GM15510 (cell line): ENCODE measurements around the gene FUOM.

ENCODE experiments used
- POLR2A ChIP-seq: IDR thresholded peaks from 3 replicates; pipeline ENCODE4 v1.6.1; 2011; ENCODE audit warnings: borderline replicate concordance; ENCODE audit not compliant: insufficient read length; ENCODE audit errors: extremely low read depth

The FUOM gene

GRCh38 chr10:133359972-133360610 is 2.3 kb upstream of the FUOM start:
- no peak for TF ChIP-seq POLR2A

DNA sequence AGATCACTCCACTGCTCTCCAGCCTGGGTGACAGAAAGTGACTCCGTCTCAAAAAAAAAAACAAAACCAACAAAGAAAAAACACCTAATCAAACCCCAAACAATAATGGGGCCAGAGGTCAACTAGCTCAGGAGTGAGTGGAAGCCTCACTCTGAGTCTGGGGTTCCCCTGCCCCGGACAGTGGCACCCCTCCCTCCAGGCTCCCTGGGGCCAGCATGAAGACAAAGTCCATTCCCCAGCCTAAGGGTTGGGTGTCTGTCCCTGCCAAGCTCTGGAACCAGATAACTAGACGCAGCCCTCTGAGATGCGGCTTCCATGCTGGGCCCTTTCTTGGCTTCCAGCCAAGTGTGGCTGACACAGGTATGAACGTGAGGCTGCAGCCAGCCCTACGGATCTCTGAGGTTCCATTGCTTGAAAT is 1.7 kb upstream of the FUOM start:
- no peak for TF ChIP-seq POLR2A

- no peak for TF ChIP-seq POLR2A
These were observed 1.1 kb upstream of the FUOM start for GRCh38 chr10:133358925-133359310.

- TF ChIP-seq POLR2A: no peak
These were observed 524 bp upstream of the FUOM start for GRCh38 chr10:133358162-133358924.

- TF ChIP-seq POLR2A: no peak
These were observed 1.1 kb downstream of the FUOM start for GRCh38 chr10:133356549-133357284.

GRCh38 chr10:133355991-133356390 is 1.8 kb downstream of the FUOM start:
- TF ChIP-seq POLR2A: no peak

DNA sequence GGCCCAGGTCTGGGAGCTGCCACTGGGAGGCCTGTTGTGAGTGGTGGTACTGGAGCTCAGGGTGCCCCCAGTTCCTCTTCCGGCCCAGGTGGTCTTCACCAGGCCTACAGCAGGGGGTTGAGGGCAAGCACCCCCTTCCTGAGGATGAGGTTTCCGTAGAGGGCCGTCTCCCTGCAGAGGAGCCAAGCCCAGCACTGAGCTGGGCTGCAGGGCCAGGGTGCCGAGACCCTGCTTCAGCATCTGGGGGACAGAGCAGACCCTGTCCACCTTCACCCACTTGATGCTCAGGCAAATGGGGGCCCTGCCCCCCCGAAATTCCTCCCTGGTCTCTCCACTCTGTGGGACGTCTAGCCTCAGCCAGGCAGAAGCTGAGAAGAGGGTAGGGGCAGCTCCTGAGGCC is 2.6 kb downstream of the FUOM start:
- TF ChIP-seq POLR2A: no peak

GRCh38 chr10:133354672-133355240 is 3.1 kb downstream of the FUOM start:
- TF ChIP-seq POLR2A: no peak

GRCh38 chr10:133353988-133354605 is 3.7 kb downstream of the FUOM start:
- no peak for TF ChIP-seq POLR2A

DNA sequence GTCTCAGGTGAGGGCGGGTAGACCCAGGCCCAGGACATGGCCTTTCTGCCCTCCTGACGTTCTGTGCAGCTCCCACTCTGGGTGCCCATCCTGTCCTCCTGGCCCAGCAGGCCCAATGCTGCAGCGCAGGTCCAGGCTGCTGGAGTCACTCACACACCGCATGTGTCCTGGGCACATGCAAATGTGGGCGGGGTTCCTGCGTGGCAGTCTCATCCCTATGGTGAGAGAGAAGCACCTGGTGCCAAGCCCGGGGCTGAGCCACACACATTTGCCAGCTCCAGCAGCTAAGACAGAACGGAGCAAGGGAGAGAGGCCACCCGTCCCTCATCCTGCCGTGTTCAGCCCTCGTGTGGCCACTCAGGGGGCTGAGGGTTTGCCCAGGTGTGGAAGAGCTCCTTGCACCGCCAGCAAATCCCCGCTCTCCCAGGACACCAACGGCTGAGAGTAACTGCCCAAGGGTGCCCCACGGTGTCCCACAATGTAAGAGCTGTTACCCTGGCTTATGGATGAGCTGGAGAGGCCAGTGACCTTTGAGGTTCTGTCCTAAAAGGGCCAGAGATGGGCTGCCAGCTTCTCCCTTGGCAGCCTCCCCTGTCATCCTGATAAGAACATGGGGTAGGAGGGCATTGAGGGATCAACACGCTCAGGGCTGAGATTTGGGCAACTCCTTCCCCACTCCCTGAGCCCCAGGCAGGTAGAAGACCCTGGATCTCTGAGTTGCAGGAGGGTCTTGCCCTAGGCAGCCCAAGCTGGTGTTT is 4.4 kb downstream of the FUOM start:
- TF ChIP-seq POLR2A: no peak

DNA sequence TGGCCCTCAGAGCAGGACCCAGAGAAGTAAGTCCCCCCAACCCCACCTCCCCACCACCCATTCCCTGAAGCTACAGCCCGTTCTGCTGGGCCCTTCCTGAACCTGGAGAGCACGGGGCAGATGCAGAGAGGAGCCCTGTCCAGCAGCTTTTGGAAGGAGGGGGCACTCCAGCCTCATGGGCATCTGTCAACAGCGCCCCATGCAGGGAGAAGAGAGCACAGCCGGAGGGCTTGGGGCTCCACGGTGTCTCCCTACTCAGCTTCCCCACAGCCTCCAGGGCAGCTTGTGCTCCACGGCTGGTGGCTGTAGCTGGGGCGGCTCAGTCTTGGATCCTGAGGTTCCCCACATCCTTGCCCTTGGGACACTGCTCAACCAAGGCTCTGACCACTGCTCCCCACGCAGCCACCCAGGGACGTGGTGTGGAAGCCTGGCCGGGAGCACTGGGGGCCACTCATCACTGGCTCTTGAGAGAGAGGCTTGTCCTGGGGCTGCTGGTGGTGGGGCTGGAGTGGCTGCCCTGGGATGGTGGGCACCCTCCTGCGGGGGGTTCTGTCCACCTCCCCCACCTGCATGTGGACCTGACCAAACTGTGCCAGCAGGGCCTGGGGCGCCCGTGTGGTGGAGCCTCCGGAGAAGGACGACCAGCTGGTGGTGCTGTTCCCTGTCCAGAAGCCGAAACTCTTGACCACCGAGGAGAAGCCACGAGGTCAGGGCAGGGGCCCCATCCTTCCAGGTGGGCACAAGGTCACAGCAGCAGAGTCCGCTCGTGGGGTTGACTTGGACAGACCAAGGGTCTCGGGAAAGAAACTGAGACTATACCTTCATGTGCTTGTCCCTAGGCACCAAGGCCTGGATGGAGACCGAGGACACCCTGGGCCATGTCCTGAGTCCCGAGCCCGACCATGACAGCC is 6.2 kb downstream of the FUOM start:
- no peak for TF ChIP-seq POLR2A

DNA sequence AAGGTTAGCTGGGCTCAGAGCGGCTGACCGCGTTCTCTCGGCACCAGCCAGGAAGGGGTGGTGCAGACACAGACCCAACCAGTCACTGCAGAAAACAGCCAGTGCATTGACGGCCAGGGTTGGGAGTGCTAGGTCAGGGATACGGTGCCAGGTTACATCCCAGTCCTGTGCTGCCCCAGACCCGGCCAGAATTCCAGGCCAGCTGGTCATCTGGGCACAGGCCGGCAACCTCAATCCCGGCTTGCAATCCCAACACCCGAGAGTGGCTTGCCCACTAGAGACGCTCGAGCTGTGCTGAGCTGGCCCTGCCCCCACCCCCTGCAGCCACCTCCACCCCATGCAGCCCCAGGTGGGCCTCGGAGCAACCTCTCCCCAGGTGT is 6.9 kb downstream of the FUOM start:
- TF ChIP-seq POLR2A: no peak

- no peak for TF ChIP-seq POLR2A
These were observed 7.4 kb downstream of the FUOM start for GRCh38 chr10:133350283-133350949.

DNA sequence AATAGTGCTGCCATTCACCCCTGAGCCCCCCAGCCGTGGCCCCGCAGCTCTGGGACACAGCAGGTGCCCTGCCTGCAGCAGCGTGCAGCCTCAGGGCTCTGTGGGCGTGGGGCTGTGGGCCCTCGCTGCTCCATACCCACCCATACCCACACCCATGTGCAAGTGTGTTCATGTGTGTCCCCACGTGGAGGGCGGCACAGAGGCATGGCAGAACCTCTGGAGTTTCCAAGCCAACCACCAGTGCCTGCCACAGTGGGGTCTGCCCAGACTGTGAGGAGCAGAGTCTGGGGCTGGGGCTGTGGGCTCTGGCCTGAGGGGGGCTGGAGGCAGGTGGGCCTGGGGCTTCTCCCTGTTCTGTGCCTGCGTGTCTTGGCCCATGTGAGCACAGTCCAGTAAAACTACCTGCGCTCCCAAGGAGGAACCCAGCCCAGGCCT is 8.2 kb downstream of the FUOM start:
- TF ChIP-seq POLR2A: no peak
